GM18870 (cell line): ENCODE data around the gene ZNF385C.
"Not testable (repeated sequence)": the region's sequence is repeated elsewhere in the genome, so short reads cannot be mapped to it uniquely, and the experiment has no call there.

Experiments used
- ATAC-seq: cut with Tn5 transposase; IDR thresholded peaks from one replicate; pipeline ENCODE4 v1.9.1; 2021; ENCODE audit warnings: moderate library complexity; ENCODE audit not compliant: unreplicated experiment

Gene ZNF385C, protein sequence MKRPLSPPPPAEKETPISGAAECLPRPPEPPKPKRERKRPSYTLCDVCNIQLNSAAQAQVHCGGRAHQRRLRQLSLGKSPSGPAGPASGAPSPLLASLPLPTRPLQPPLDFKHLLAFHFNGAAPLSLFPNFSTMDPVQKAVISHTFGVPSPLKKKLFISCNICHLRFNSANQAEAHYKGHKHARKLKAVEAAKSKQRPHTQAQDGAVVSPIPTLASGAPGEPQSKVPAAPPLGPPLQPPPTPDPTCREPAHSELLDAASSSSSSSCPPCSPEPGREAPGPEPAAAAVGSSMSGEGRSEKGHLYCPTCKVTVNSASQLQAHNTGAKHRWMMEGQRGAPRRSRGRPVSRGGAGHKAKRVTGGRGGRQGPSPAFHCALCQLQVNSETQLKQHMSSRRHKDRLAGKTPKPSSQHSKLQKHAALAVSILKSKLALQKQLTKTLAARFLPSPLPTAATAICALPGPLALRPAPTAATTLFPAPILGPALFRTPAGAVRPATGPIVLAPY

DNA sequence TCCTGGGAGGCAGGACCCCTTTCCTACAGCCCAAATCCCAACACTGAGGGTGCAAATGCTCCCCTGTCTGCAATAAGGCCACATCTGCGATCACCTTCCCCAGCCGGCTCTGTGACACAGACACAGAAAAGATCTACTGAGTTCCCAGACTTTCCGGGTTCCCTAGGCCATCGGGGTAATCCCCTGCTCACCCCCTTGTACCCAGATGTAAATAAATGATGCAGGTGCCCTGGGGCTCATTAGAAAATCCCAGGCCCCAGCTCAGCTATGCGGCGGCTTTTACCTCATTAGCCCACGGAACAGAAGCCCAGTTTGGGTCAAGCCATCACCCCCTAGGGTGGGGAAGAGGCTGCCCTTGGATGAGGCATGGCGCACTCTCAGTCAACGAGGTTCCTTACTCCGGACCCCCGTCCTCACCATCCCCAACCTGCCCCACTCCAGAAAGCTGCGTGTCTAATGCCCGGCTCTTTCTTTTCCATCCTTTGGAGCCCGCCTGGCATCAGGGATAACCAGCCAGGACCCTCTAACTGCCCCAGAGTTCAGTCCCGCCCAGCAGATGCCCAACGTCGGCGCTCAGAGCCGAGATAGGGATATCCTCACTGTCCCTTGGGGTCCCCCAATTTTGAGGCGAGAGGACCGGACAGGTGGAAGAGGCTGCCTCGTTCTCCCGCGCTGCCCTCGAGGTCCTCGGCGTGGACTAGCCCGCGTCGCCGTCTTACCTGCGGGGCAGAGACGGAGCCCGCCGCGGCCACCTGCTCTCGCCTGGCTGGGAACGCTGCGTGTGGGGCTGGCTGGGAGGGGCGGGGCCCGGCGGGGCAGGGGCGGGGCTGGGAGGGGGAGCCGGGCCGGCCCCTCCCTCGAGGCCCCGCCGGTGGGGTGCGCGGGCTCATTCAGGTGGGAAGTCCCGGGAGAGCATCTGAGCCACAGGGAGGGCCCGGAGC is at the start of gene ZNF385C:
TSS of gene ZNF385C (minus strand) at position 783 of the 941 bp plus-strand sequence. CDS start 35,417 bp downstream, outside the sequence.
- ATAC-seq: no peak

DNA sequence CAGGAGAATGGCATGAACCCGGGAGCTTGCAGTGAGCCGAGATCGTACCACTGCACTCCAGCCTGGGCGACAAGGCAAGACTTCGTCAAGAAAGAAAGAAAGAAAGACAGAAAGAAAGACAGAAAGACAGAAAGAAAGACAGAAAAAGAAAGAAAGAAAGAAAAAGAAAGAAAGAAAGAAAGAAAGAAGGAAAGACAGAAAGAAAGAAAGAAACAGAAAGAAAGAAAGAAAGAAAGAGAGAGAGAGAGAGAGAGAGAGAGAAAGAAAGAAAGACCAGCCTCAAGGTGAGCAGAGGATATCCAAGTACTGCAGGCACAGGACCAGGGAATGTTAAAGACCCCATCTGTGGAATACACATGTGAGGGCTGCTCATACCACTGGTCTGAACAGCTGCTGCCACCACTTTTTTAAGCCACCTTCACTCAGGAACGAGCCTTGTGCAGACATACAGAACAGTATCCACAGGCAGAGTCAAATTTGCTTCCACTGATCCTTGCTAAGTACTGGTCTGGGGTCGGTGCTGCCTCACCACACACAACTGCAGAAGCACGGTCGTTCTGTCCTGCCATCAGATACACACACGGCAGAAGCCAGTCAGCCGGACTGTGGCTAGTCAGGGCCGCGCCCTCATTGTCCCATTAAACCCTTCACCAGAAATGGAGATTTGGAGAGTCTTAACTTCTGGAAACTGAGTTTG is 48.8 kb upstream of the ZNF385C start:
- no peak for ATAC-seq

DNA sequence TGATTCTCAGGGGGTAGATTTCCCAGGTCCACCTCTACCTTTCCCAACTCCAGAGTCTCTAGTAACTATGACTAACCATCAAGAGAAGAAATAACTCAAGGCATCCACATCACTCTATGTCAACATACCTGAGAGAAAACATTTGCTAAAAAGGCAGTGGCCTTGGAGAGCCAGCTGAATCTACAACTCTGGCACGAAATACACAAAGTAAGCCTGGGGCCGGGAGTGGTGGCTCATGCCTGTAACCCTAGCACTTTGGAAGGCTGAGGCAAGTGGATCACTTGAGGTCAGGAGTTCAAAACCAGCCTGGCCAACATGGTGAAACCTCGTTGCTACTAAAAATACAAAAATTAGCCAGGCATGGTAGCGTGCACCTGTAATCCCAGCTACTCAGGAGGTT is 44.9 kb upstream of the ZNF385C start:
- not testable (repeated sequence) for ATAC-seq

DNA sequence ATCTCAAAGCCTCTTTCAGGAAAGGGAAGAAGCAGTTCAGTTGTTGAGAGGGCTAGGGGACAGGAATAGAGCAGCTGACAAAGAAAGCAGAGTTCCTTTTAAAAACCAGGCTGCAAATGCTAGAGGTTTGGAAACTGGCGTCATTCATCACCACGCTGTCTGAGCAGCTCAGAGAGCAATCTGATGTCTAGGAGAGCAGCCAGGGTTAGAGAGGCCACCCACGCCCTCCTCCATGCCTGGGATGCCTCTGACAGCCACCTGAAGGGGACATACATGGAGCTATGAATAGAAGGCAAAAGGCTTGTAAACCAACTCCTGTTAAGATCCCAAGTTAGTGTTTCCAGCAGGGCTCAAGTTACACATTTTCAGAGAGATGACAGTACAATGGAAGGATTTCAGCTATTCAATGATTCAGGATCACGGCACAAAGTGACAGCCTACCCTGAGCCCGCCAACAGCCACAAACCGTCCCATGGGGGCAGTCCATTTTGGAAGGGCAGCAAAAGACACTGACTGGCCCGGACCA is 44.2 kb upstream of the ZNF385C start:
- ATAC-seq: no peak

DNA sequence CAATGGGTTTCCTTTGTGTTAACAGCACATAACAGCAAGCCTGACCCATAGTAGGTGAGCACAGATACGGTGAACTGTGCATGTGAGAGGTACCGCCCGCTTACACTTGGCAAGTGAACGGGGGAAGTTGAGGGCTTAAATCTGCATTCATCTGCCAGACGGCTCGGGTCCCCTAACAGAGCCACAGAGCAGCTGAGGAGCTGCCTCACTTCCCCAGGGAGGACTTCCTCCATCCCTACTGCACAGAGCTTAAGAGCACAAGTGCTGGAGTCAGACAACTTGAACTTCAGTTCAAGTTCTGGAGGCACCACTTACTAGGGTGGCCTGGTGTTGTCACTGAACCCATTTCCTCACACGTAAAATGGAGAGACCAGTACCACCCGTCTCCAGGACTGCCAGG is 43.1 kb upstream of the ZNF385C start:
- ATAC-seq: no peak

DNA sequence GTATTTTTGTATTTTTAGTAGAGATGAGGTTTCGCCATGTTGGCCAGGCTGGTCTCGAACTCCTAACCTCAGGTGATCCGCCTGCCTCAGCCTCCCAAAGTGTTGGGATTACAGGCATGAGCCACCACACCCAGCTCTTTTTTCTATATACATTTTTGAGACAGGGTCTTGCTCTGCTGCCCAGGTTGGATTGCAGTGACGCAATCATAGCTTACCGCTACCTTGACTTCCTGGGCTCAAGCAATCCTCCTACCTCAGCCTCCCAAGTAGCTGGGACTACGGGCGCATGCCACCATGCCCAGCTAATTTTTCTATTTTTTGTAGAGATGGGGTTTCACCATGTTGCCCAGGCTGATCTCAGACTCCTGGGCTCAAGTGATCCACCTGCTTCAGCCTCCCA is 42.4 kb upstream of the ZNF385C start:
- ATAC-seq: not testable (repeated sequence)

DNA sequence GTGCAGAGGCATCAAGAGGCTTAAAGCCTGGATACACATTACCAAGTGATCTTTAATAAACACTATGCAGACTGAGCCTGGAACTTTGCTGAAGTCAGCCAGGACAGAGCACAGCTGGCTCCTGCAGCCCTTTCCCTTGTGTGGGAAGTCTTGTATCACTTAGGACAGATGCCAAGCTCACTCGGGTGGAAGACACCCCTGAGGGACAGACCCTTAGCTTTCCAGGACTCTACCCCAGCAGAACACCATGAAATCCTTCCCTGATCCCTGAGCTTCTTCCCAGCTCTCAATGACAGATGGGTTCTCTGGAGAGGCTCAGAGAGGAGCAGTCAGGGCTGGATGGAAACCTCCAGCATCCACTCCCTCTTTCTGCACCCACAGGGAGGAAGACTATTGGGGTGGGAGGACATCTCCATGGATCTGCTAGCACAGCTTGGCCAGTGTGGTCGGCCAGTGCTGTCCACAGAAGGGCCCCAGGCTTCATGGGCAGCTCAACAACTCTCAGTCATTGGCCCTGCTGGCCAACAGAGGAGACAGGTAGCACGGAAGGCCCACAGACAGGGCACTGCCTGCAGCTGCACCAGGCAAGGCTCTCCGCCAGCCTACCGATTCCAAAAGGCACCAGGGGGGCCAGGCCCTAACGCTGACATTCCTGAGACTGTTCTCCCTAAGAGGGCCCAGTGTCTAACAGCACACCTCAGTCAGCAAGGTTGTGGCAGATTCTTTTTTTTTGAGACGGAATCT is 40.6 kb upstream of the ZNF385C start:
- no peak for ATAC-seq

DNA sequence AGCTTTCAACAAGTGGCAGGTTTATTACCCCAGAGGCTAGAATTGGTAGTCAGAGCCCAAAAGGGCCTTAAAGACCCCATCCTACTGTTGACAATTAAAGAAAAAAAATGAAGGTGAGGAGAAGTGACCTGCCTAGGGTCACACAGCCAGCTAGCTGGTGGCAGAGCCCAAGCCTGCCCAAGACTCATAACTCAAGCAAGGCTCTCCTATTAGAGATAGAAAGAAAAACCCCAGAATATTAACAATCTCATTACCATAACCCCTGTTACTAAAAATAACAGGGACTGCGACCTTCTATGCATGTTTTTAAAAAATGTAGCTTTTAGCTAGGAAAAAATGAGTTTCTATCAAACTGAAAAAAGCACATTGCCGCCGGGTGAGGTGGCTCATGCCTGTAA is 38.4 kb upstream of the ZNF385C start:
- ATAC-seq: no peak

DNA sequence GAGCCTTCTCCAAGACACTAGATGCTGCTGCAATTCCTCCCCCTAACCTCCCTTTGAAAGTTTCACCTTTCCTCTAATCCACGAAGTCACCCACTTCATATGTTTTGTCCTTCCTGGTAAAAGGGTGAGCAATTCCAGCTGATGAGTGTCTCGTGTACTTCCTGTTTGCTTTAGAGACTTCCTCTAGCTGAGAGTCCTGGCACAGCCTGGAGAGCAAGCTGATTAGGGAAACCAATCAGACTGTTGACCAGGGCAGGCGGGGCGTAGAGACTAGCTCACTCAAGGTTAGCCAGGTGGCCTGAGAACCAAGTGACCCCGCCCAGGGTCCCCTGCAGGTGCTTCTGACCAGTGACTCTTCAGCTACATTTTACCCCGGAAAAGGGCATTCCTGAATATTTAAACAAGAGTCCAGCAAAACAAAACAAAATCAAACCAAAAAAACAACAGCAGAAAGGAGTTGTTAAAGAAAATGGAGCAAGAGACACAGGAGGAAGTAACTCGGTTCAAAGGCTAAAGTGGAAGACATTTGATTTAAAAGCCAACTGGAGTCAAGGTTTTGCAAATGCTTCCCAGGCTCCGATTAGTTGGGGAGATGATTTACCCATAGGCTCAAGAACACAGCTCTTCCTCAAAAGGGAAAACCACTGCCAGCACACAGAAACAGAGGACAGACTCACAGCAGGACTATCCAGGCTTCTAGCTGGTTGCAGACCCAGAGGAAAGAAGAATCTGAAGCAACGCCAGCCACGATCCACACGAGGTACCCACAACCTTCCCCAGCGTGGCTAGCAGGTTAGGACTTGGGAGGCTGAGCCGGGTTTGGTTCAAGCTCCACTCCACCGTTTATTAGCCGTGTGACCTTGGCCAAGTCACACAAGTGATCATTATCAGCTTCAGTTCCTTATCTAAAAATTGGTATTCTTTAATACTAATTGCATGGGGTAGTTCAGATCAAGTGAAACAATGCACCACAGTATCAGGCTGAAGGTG is 37.7 kb upstream of the ZNF385C start:
- ATAC-seq: no peak

DNA sequence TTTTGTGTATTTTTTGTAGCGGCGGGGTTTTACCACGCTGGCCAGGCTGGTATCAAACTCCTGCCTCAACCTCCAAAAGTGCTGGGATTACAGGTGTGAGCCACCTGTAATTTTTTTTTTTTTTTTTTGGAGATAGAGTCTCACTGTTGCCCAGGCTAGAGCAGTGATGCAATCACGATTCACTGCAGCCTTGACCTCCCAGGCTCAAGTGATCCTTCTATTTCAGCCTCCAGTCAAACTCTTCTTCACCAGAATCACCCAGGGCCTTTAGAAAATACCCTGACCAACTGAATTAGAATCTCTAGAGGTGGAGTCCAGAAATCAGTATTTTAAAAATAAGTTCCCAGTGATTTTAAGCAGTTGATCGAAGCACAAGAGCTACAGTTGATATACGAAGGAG is 36.9 kb upstream of the ZNF385C start:
- no peak for ATAC-seq

DNA sequence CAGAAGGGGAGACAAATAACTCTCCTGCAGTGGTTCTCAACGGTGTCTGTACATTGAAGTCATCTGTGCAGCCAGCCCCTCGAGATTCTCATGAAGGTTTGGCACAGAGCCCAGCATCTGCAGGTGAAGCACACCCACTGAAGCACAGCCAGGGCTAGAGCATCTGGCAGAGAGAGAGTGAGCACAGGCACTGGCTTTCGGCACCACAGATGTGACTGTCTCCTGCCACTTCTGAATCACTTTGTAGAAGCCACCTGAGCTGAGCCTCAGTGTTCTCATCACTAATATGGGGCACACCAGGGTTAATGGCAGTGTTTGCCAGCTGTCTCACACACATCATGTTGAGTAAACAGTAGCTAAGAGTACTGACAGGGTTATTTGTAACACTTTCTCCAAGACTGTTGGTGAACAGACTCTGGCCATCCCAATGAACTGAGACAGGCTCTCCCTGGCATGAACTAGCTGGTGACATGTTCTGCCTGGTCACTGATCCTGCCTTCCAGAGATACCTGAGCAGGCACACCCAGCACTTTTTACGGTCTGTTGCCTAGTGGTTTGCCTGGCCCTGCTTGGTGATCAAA is 35.3 kb upstream of the ZNF385C start:
- ATAC-seq: no peak

DNA sequence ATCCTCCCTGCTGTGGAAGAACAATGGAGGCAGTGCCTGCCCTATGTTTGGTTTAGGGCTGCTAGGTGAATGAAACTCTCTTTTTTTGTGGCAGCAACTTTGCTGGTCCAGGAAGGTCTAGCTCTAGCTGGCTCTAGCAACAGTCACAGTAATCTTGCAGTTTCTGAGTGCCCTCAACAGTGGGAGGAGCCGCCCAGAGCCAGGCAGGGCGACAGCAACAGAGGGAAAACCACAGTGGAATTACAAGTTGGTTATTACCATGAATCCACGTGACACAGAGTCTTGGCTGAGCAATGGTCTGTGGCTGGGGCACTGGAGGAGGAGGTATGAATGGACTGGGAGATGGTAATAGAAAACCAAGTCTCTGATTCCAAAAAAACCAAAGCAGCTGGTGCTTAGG is 34.7 kb upstream of the ZNF385C start:
- ATAC-seq: no peak

DNA sequence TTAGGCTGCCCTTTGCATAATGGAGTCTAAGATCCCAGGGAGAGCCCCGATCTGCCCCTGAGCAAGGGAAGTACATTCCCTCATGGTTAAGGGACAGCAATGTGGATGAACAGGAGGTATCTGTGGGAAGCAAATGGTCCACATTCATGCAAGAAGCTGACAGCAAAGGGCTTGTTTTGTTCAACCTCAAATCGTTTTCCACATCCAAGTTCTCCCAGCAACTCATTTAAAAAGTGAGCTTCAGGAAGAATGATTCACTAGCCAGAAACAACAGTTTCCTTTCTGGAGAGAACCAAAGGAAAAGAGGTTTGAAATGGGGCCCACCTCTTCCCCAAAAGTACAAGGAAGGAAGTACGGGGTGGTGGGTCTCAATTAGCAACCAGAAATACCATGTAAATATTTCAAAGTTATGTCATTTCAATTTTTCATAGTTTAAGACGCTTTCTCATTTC is 33.7 kb upstream of the ZNF385C start:
- ATAC-seq: no peak

DNA sequence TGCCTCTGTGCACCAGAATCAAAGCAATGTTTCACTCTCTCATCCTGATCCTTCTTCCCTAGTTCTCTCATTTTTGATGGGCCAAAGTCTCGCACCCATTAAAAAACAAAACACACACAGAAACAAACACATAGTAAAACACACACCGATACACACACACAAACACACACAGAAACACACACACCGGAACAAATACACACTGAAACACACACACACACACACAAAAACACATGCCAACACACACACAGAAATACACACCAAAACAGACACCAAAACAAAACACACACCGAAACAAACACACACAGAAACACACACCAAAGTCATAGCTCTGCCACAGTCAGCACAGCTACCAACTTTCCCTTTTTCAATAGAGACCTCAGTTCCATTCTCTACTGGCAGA is 33.0 kb upstream of the ZNF385C start:
- ATAC-seq: no peak

DNA sequence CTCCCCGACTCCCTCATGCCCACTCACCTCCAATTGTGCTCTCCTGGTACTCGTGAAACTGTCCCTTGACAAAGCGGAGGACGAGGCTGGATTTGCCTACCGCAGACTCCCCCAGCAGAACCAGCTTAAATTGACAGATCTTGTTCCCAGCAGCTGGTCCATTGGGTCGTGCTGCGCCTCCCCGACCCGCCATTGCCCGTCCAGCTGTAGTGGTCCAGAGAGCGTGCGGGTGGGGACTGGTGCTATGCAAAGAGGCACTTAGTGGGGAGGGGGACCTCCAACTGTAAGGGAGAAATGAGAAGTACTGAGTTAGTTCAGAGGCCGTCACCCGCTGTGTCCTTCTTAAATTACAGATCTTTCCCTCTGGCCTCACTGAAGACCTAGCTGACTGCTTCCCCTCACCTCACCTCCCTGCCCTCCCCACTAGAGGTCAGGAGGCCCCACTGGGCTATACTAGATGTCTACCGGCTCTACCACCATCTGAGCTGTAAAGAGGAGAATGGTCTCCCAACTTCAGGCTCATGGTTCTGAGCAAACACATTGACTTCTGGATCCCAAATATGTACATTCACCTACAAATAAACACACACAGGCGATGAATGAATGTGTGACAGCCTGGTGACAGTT is 32.1 kb upstream of the ZNF385C start:
- ATAC-seq: no peak

DNA sequence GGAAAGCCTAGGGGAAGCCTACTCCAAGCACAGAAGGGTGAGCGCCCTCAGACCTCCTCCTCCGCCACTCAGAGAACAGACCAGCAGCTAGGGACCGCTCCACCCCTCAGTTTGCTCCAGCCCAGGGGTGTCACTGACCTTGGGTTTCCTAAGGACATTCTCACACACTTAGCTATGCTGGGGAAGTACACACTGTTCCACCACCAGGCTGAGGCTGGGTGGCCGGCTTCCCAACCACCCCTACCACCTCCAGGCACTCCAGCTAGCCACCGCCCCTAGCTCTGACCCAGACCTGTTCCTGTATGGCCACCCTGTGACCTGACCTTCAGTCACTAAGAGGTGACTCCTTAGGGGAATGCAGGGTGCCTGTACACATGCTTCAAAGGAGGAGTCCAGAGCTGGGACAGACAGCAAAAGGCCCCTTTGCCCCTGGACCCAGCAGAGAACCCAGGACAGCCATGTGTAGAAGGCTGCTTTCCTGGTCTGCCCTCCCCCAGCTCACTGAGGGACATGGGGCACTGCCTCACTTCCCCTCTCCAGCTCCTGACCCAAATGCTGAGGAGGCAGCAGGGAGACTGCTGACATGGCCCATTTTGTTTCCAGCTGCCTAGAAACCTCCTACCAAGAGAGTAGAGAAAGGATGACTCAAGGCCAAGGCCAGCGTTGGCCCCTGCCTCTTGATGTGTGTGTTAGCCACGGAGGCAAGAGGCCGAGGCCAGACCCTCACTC is 31.0 kb upstream of the ZNF385C start:
- no peak for ATAC-seq

DNA sequence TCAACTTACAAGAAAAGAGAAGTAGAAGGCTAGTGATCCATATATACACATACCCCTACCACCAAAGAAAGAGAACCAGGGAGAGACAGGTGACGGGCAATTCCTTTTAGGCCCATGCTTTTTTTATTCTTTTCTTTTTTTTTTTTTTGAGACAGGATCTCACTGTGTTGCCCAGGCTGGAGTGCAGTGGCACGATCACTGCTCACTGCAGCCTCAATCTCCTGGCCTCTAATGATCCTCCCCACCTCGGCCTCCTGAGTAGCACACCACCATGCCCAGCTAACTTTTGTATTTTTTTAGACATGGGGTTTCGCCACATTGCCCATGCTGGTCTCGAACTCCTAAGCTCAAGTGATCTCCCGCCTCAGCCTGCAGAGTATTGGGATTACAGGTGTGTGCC is 29.1 kb upstream of the ZNF385C start:
- no peak for ATAC-seq
